ENCODE measurements around the gene PRELP. TPM values are rescaled to one million over a fixed set of nuclear protein-coding genes. Genes with fewer than 3 reads are reported as not detected.

The PRELP gene
- total RNA-seq, 1 experiment from 2014 or later, result not detected

DNA sequence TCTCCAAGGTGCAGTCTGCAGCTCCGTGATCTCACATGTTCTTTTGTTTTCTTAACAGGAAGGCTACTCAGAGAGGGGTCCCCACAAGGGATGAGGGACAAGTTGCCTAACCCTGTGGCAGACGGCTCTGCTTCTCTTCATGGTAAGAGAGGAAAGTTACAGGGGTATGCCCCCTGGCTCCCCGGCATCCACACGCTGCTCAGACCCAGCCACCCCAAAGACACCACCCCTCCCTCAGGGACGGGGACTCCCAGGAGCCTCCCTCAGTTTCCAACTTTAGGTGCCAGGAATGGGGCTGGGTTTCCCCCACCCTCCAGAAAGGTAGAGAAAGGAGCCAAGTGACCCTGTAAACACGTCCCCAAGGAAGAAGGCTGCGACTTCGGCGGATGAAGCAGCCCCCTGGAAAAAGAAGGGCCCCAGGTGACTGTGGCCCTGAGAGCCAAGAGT, 38.0 kb downstream of the PRELP start:
- Histone ChIP-seq H3K27me3 (ENCODE audit: low read length) (no peaks in the 10 kb centered on the region), H4K20me1 (ENCODE audit: low read length) (no peaks in the 10 kb centered on the region), H3K79me2 (ENCODE audit: low read length) (no peaks in the 10 kb centered on the region), H3K27ac (ENCODE audit: low read length) (peak overlapping the region; percentile 99), H3K4me3 (ENCODE audit: low read length) (peak overlapping the region; percentile 34), H3K9me2 (replicated peaks; ENCODE audit: low read length) (no peaks in the 10 kb centered on the region), H3K9me3 (ENCODE audit: low read length) (no peaks in the 10 kb centered on the region), H3K9ac (ENCODE audit: low read length) (peak overlapping the region; percentile 89), H3K36me3 (ENCODE audit: low read depth, low read length) (no peaks in the 10 kb centered on the region), H3F3A (ENCODE audit: low read length, unreplicated experiment) (peaks cover 16% of the 10 kb centered on the region), H3K4me1 (ENCODE audit: insufficient read depth, low read length) (peaks cover 52% of the 10 kb centered on the region), H3K4me2 (ENCODE audit: low read length) (peak overlapping the region; percentile 74), H2AFZ (ENCODE audit: low read length) (0 out of 2 replicates have a peak overlapping the region, but pooled peaks have one; percentile 23)
- no peak for DNase-seq
- TF ChIP-seq EZH2 (IDR thresholded peaks at IDR 0.05; ENCODE audit: low read length, unreplicated experiment) (no peak), EZH2phosphoT487 (IDR thresholded peaks at IDR 0.05; ENCODE audit: borderline replicate concordance, low read length) (no peak)
- TF ChIP-seq, protein P1, sequence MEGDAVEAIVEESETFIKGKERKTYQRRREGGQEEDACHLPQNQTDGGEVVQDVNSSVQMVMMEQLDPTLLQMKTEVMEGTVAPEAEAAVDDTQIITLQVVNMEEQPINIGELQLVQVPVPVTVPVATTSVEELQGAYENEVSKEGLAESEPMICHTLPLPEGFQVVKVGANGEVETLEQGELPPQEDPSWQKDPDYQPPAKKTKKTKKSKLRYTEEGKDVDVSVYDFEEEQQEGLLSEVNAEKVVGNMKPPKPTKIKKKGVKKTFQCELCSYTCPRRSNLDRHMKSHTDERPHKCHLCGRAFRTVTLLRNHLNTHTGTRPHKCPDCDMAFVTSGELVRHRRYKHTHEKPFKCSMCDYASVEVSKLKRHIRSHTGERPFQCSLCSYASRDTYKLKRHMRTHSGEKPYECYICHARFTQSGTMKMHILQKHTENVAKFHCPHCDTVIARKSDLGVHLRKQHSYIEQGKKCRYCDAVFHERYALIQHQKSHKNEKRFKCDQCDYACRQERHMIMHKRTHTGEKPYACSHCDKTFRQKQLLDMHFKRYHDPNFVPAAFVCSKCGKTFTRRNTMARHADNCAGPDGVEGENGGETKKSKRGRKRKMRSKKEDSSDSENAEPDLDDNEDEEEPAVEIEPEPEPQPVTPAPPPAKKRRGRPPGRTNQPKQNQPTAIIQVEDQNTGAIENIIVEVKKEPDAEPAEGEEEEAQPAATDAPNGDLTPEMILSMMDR (conservative IDR thresholded peaks at IDR 0.05; ENCODE audit: low read depth, low read length), result no peak
- TSS peak; percentile 87 for BruUV-seq (replicated peaks)
- ChIA-PET POLR2A (ENCODE audit: unreplicated experiment) (interaction anchor here (0.6 to 1.1 kb wide), 5 partner anchors 13 to 554 kb away, joined by 3 to 8 read pairs (median 5); no protein-coding TSS in a partner anchor), CTCF (interaction anchor here (1.0 kb wide), 1 partner anchor 113 kb away, joined by 3 read pairs; the partner anchor contains the start of gene ATP2B4)
- ATAC-seq, result no peak
- intact Hi-C loops (cut with micrococcal nuclease), result loop anchor here (1.0 to 2.0 kb wide), 6 partner anchors 21 to 113 kb away; partner anchors contain the start of gene ATP2B4

GRCh38 chr1:203516184-203516583, 40.6 kb downstream of the PRELP start:
- no peaks in the 10 kb centered on the region for H3K79me2 ChIP-seq (ENCODE audit: low read length)
- no peak overlapping the region for H3K9ac ChIP-seq (ENCODE audit: low read length)
- peaks cover 53% of the 10 kb centered on the region for H3K4me1 ChIP-seq (ENCODE audit: insufficient read depth, low read length)
- ATAC-seq (no peak), DNase-seq (no peak)
- peaks cover 16% of the 10 kb centered on the region for H3F3A ChIP-seq (ENCODE audit: low read length, unreplicated experiment)
- no peak overlapping the region for H2AFZ ChIP-seq (ENCODE audit: low read length)
- no peak overlapping the region for H3K27ac ChIP-seq (ENCODE audit: low read length)
- no peaks in the 10 kb centered on the region for H3K27me3 ChIP-seq (ENCODE audit: low read length)
- intact Hi-C loops (cut with micrococcal nuclease), result no loop called here
- BruUV-seq (replicated peaks), result no TSS peak
- H4K20me1 ChIP-seq (ENCODE audit: low read length), result no peaks in the 10 kb centered on the region
- no peak overlapping the region for H3K4me3 ChIP-seq (ENCODE audit: low read length)
- H3K36me3 ChIP-seq (ENCODE audit: low read depth, low read length), result no peaks in the 10 kb centered on the region
- no peak overlapping the region for H3K4me2 ChIP-seq (ENCODE audit: low read length)
- TF ChIP-seq EZH2phosphoT487 (IDR thresholded peaks at IDR 0.05; ENCODE audit: borderline replicate concordance, low read length) (no peak), EZH2 (IDR thresholded peaks at IDR 0.05; ENCODE audit: low read length, unreplicated experiment) (no peak)
- TF ChIP-seq, protein P1 (conservative IDR thresholded peaks at IDR 0.05; ENCODE audit: low read depth, low read length), result no peak
- ChIA-PET POLR2A (ENCODE audit: unreplicated experiment) (interaction anchor here (0.7 kb wide), 1 partner anchor 8 kb away, joined by 8 read pairs; no protein-coding TSS in a partner anchor), CTCF (no interaction called here)
- H3K9me3 ChIP-seq (ENCODE audit: low read length), result no peaks in the 10 kb centered on the region
- H3K9me2 ChIP-seq (replicated peaks; ENCODE audit: low read length), result no peaks in the 10 kb centered on the region

- BruUV-seq (replicated peaks), result no TSS peak
- intact Hi-C loops (cut with micrococcal nuclease), result no loop called here
- TF ChIP-seq, protein P1 (conservative IDR thresholded peaks at IDR 0.05; ENCODE audit: low read depth, low read length), result no peak
- TF ChIP-seq EZH2 (IDR thresholded peaks at IDR 0.05; ENCODE audit: low read length, unreplicated experiment) (no peak), EZH2phosphoT487 (IDR thresholded peaks at IDR 0.05; ENCODE audit: borderline replicate concordance, low read length) (no peak)
- POLR2A ChIA-PET (ENCODE audit: unreplicated experiment), result interaction anchor here (0.5 to 0.7 kb wide), 2 partner anchors 8 to 73 kb away, joined by 3 to 8 read pairs; no protein-coding TSS in a partner anchor
- Histone ChIP-seq H3K4me1 (ENCODE audit: insufficient read depth, low read length) (peaks cover 50% of the 10 kb centered on the region), H3K9ac (ENCODE audit: low read length) (no peak overlapping the region), H3K27me3 (ENCODE audit: low read length) (no peaks in the 10 kb centered on the region), H3K9me3 (ENCODE audit: low read length) (no peaks in the 10 kb centered on the region), H3K4me2 (ENCODE audit: low read length) (no peak overlapping the region), H2AFZ (ENCODE audit: low read length) (no peak overlapping the region), H3K79me2 (ENCODE audit: low read length) (no peaks in the 10 kb centered on the region), H3K27ac (ENCODE audit: low read length) (no peak overlapping the region), H3F3A (ENCODE audit: low read length, unreplicated experiment) (peaks cover 16% of the 10 kb centered on the region), H4K20me1 (ENCODE audit: low read length) (no peaks in the 10 kb centered on the region), H3K9me2 (replicated peaks; ENCODE audit: low read length) (no peaks in the 10 kb centered on the region), H3K4me3 (ENCODE audit: low read length) (no peak overlapping the region), H3K36me3 (ENCODE audit: low read depth, low read length) (no peaks in the 10 kb centered on the region)
- no peak for ATAC-seq
- CTCF ChIA-PET, result no interaction called here
- DNase-seq, result no peak
These were observed 41.3 kb downstream of the PRELP start for GRCh38 chr1:203516906-203517305.
